ENCODE measurements around the gene TNIP1. TPM values are rescaled to one million over a fixed set of nuclear protein-coding genes. Genes with fewer than 3 reads are reported as not detected.

TNIP1 gene
- total RNA-seq, 2 experiments from 2014 or later = 110 to 115 TPM

- ChIA-PET CTCF (no interaction called here), POLR2A (no interaction called here)
- Histone ChIP-seq H3K9me3 (ENCODE audit: control insufficient read depth in 1 of 2, insufficient read depth in 1 of 2, low read length in 2 of 2) (no peaks in the 10 kb centered on the region), H3K4me3 (ENCODE audit: low read length) (no peak overlapping the region), H3K27ac (ENCODE audit: low read depth in 1 of 2, low read length in 2 of 2) (no peak overlapping the region), H3K36me3 (ENCODE audit: insufficient read depth, low read length) (no peaks in the 10 kb centered on the region), H3K27me3 (ENCODE audit: control insufficient read depth in 1 of 2, insufficient read depth in 2 of 2, low read length in 2 of 2) (peaks cover 0 to 2% of the 10 kb centered on the region in 2 experiments), H3K4me1 (ENCODE audit: insufficient read depth, low read length) (no peaks in the 10 kb centered on the region)
- H3K27me3 Mint-ChIP-seq = peaks cover 13% of the 10 kb centered on the region
- H3K4me1 Mint-ChIP-seq (ENCODE audit: low read depth) = no peaks in the 10 kb centered on the region
- intact Hi-C loops (cut with DNase I, micrococcal nuclease) = no loop called here
- no peak overlapping the region for H3K27ac Mint-ChIP-seq
- no peak for TF ChIP-seq CTCF (IDR thresholded peaks at IDR 0.05)
- H3K36me3 Mint-ChIP-seq (ENCODE audit: low read depth) = no peaks in the 10 kb centered on the region
- DNase-seq (no peak), ATAC-seq (ENCODE audit: poor library complexity) (no peak)
- H3K9me3 Mint-ChIP-seq = no peaks in the 10 kb centered on the region
- no peak overlapping the region for H3K4me3 Mint-ChIP-seq
Observed at GRCh38 chr5:151004499-151004898, 76.3 kb downstream of the TNIP1 start.

GRCh38 chr5:151003503-151003860 lies 77.4 kb downstream of the TNIP1 start:
- peaks cover 3% of the 10 kb centered on the region for H3K27me3 Mint-ChIP-seq
- H3K27ac ChIP-seq (ENCODE audit: low read depth in 1 of 2, low read length in 2 of 2) = no peak overlapping the region
- no peak for DNase-seq
- no peaks in the 10 kb centered on the region for H3K9me3 ChIP-seq (ENCODE audit: control insufficient read depth in 1 of 2, insufficient read depth in 1 of 2, low read length in 2 of 2)
- H3K4me1 Mint-ChIP-seq (ENCODE audit: low read depth) = no peaks in the 10 kb centered on the region
- H3K27me3 ChIP-seq (ENCODE audit: control insufficient read depth in 1 of 2, insufficient read depth in 2 of 2, low read length in 2 of 2) = peaks cover 0 to 2% of the 10 kb centered on the region in 2 experiments
- POLR2A ChIA-PET = no interaction called here
- H3K36me3 ChIP-seq (ENCODE audit: insufficient read depth, low read length) = no peaks in the 10 kb centered on the region
- no peaks in the 10 kb centered on the region for H3K36me3 Mint-ChIP-seq (ENCODE audit: low read depth)
- CTCF ChIA-PET = no interaction called here
- H3K4me3 Mint-ChIP-seq = no peak overlapping the region
- no peak overlapping the region for H3K4me3 ChIP-seq (ENCODE audit: low read length)
- no peaks in the 10 kb centered on the region for H3K4me1 ChIP-seq (ENCODE audit: insufficient read depth, low read length)
- no peak for TF ChIP-seq CTCF (IDR thresholded peaks at IDR 0.05)
- no peaks in the 10 kb centered on the region for H3K9me3 Mint-ChIP-seq
- intact Hi-C loops (cut with DNase I, micrococcal nuclease) = no loop called here
- no peak overlapping the region for H3K27ac Mint-ChIP-seq
- ATAC-seq (ENCODE audit: poor library complexity) = no peak

- Histone ChIP-seq H3K4me1 (ENCODE audit: insufficient read depth, low read length) (no peaks in the 10 kb centered on the region), H3K9me3 (ENCODE audit: control insufficient read depth in 1 of 2, insufficient read depth in 1 of 2, low read length in 2 of 2) (no peaks in the 10 kb centered on the region), H3K27ac (ENCODE audit: low read depth in 1 of 2, low read length in 2 of 2) (no peak overlapping the region), H3K4me3 (ENCODE audit: low read length) (no peak overlapping the region), H3K27me3 (ENCODE audit: control insufficient read depth in 1 of 2, insufficient read depth in 2 of 2, low read length in 2 of 2) (peaks cover 0 to 2% of the 10 kb centered on the region in 2 experiments), H3K36me3 (ENCODE audit: insufficient read depth, low read length) (no peaks in the 10 kb centered on the region)
- Mint-ChIP-seq H3K4me1 (ENCODE audit: low read depth) (no peaks in the 10 kb centered on the region), H3K9me3 (no peaks in the 10 kb centered on the region), H3K27ac (no peak overlapping the region), H3K27me3 (no peaks in the 10 kb centered on the region), H3K36me3 (ENCODE audit: low read depth) (no peaks in the 10 kb centered on the region), H3K4me3 (no peak overlapping the region)
- intact Hi-C loops (cut with DNase I, micrococcal nuclease) = no loop called here
- ATAC-seq (ENCODE audit: poor library complexity) (no peak), DNase-seq (no peak)
- TF ChIP-seq CTCF (IDR thresholded peaks at IDR 0.05) = no peak
- POLR2A ChIA-PET = no interaction called here
- CTCF ChIA-PET = interaction anchor here (1.3 kb wide), 1 partner anchor 112 kb away, joined by 6 read pairs; no protein-coding TSS in a partner anchor
Observed at GRCh38 chr5:151002681-151003502, 77.9 kb downstream of the TNIP1 start.
